CD4-positive, alpha-beta T cell treated with Interleukin-15 for 1 hour (primary cell): ENCODE results near the gene CPNE5.

ENCODE experiments used
- DNase-seq: peaks from one replicate; pipeline ENCODE4 v3.0.0-alpha.2; 2020

CPNE5 gene

DNA sequence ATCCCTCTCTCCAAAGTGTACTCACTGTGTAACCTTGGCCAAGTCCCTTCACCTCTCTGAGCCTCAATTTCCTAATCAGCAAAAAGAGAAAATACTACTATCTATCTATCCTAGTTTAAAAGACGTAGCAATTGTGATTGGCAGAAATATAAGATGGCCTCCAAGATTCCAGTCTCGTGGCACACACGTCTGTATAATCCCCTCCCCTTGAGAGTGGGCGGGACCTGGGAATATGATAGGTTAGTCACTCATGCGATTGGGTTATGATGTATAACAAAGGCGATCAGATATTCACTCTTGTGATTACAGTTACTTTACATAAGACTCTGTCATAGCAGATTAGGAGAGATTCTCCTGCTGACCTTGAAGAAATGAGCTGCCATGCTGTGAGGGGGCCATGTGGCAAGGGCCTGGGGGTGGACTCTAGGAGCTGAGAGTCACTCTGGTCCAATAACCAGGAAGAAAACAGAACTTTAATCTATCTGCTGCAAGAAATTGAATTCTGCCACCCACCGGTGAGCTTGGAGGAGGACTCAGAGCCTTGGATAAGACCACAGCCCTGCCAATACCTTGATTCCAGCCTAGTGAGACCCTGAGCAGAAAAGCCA is 6.0 kb downstream of the CPNE5 start:
- DNase-seq, result no peak

DNA sequence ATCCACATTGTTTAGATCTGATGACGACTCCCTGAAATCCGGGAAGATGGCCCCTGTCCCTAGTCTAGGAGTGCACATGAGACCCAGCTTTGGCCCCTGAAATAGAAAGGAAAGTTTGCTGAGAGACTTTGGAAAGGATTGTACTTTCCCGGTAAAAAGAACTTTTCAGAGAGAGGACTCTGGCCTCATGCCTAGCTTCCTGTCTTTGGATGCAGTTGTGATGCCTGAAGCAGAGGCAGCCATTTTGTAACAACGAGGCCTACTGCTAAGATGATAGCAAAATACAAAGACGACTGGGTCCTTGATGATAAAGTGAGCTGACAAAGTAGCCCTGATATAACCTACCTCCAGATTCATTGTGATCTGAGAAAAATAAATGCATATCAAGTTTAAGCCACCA is 6.9 kb downstream of the CPNE5 start:
- no peak for DNase-seq

GRCh38 chr6:36830577-36830976 is 8.7 kb downstream of the CPNE5 start:
- no peak for DNase-seq

DNA sequence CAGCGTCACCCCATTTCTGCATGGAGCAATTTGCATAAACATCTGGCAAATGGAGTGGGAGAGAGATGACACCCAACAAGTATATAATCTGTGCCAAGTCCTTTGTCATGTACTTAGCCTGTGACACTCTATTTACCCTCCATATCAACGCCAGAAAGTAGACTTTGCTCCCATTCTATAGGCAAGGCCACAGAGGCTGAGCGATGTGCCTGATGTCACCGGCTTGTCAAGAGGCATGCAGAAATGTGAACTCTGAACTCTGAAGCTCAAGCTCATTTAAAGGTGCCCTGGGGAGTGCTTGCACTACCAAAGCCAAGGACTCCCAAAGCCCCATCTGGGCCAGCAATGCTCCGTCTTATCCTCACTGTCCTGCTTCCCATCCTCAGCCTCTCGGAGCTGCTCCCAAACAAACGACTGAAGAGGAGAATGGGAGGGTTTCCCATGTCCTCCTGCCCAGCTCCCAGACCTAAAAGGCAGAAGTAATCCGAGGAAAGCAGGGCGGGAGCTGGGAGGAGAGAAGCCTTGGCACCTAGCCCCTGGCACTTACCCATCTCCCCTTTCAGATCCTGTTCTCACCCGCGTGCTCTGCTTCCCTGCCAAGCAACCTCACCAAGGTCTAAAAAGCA is 9.2 kb downstream of the CPNE5 start:
- DNase-seq, result no peak

DNA sequence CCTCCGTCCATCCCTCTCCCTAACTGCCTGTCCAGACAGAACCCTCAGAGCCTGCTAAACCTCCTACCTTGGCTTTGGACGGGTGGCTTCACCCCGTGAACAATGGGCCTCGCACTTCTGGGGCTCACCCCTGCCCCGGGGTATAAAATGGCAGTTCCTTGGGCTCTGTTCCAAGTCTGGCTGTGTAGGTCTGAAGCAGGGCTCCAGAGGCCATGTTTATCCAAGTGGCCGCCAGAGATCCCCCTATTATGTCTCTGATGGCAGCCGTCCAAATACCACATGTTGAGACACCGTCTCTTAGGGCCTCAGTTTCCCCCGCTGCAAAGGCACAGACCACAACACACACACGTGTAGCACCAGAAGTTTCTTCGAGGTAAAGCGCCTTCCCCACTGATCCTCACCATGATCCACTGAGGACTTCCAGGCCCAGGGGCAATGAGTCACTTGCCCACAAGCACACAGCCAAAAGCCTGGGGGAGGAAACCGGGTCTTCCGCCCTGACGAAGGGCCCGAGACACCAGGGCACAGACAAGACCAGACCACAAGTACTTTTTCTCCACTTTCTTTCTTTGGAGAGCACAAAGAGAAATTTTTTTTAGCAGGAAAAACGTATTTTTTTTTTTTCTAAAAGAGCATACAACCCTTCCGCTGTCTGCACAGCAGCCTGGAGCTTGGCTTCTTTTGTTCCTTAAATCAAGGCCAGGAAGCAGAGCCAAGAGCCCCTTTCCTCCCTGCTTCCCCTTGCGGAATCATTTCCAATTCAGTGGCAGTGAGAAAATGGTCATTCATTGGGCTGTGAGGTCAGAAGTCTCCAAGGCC is 11.8 kb downstream of the CPNE5 start:
- DNase-seq, result peak; percentile 32

DNA sequence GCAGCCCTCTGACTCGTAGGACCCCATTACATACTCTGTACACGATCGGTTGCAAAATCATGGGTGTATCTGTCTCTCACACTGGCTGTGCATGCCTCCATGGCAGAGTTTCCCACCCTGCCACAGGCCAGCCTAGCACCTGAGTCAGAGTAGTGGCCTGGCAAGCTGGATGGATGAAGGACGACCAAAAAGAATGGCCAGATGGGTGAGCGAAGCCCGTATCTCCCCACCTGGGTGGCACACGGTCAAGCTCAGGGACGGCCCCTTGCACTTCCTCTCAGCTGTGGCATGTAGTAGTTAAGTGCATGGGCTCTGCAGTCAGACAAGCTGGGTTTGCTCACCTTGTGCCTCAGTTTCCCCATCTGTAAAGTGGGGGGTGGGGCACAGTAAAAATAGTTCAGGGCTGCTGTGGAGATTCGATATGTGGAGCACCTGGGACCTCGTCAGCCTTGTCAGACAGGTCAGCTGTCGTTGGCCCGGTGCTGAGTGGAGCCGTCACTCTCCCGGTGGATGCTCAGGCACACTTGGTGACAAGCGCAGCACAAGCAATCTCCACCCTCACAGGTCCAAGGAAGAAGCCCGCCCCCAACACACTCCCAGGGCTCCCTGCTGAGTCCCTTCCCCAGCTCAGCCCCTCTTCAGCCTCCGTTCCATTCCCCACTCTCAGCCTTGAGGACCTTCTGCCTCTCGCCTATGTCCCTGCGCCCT is 12.6 kb downstream of the CPNE5 start:
- DNase-seq, result no peak

- DNase-seq, result no peak
Observed at GRCh38 chr6:36825994-36826393, 13.2 kb downstream of the CPNE5 start.

GRCh38 chr6:36825452-36825851 is 13.8 kb downstream of the CPNE5 start:
- no peak for DNase-seq

GRCh38 chr6:36824253-36824652 is 15.0 kb downstream of the CPNE5 start:
- DNase-seq, result no peak

- no peak for DNase-seq
Observed at GRCh38 chr6:36823421-36824096, 15.7 kb downstream of the CPNE5 start.

GRCh38 chr6:36822506-36823269 is 16.6 kb downstream of the CPNE5 start:
- no peak for DNase-seq

- DNase-seq, result no peak
Observed at GRCh38 chr6:36821581-36822335, 17.5 kb downstream of the CPNE5 start.

GRCh38 chr6:36820700-36821580 is 18.3 kb downstream of the CPNE5 start:
- DNase-seq, result no peak

DNA sequence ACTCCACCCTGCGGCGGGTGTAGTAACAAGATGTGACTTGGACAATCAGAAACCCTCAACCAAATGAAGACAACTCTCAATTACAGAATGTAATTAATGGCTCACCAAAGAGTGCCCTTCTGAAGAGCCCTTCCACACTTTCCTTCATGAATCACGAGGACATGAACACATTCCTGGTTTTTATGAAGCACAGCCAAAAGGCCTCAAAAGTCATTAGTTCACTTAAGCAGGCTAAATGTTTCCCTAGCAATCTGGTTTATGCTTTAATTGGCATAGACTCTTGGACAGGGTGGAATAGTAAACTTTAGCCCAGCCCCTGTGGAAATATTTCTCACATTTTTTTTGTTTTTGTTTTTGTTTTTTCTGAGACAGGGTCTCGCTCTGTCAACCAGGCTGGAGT is 20.5 kb downstream of the CPNE5 start:
- DNase-seq, result no peak

GRCh38 chr6:36817847-36818246 is 21.4 kb downstream of the CPNE5 start:
- no peak for DNase-seq

DNA sequence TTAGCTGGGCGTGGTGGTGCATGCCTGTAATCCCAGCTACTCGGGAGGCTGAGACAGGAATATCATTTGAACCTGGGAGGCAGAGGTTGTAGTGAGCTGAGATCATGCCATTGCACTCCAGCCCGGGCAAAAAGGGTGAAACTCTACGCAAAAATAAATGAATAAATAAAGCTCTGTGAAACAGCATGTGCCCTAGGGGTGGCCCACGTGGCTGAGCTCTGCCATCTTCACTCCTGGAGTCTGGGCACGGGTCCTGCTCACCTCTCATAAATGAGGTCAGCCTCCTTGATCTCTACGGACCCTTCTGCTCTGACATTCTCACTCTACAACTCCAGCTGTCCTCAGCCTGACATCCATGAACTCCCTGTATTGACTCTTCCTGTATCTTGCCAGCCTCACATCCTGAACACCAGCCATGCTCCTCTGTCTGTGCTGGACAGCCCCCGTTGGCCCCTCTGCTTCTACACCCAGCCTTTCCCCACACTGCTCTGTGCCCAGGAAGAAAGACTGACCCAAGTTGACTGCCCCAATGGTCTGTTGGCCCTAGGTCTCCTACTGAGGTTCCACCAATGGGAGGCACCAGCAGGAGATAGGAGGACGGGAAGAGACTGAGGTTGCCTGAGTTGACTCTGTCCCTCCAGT is 21.9 kb downstream of the CPNE5 start:
- no peak for DNase-seq

DNA sequence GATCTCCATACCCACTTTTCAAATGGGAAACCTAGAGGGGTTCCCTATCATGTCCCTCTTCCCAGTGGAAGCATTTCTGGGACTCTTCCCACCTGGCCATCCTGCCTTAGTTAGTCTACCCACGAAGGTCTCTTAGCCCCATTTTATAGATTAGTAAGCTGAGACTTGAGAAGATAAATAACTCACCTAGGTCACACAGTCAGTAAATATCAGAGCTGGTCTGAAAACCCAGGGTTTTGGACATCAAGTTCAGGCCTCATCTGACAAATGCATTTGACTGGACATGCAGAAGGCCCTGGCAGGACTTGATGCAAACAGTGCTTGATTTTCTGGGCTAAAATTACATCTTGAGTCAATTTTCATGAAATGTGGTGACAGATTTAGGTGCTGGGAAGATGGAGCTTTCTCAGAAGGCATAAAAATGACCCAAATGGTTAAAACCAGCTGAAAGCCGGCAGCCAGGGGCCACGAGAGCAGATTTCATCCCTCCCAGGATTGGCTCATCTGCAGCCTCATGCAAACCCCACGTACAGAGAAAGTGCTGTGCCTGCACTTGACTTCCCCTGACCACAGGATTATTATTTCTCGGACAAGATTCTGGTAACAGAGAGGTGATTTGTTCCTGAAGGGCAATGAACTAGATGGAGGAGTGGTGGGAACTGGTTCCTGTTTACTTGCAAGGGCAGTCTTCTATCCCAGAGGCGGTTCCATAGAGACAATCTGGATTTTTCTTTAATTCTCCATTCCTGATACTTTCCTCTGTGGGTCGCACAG is 23.1 kb downstream of the CPNE5 start:
- DNase-seq, result no peak

- DNase-seq, result no peak
Observed at GRCh38 chr6:36814249-36814648, 25.0 kb downstream of the CPNE5 start.

DNA sequence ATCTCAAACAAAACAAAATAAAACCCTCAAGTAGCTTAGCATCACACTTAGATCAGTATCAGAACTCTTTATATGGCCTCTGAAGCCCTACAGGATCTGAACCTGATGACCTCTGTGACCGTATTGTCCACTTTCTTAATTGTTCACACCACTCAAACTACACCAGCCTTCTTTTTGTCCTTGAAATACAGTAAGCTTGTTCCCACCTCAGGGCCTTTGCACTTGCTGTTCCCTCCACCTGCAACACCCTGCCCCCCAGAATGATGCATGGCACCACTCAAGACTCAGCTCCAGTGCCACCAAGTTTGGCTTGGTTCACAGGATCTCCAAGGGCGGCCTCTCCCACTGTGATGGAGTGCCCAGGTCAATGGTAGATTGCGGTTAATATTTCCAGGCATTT is 25.7 kb downstream of the CPNE5 start:
- DNase-seq, result no peak
